Omental fat pad (tissue), 4 donors: ENCODE results near the gene PLN. TPM values are rescaled to one million over a fixed set of nuclear protein-coding genes. Genes with fewer than 3 reads are reported as not detected.

ENCODE experiments used
- ATAC-seq: fragments of 150-250 bp; one replicate; pipeline ENCODE4 v1.9.1; 2016; ENCODE audit warnings: mild to moderate bottlenecking, moderate library complexity; ENCODE audit not compliant: low FRiP score
- DNase-seq: peaks from one replicate; pipeline ENCODE4 v3.0.0-alpha.2; 2019; ENCODE audit warnings: low spot score
- CTCF ChIP-seq, 3 donors: fragments of 450-650 bp; IDR thresholded peaks; one replicate each; pipeline ENCODE4 v1.5.1; 2016 to 2017; ENCODE audit warnings: antibody characterized with exemption in 3 of 3, mild to moderate bottlenecking in 3 of 3, moderate library complexity in 2 of 3
- total RNA-seq, 4 donors: library from RNA; depleted of rRNA; stranded (reverse); fragments of >200 nt; gene quantifications; one replicate each; pipeline ENCODE4 v1.1.0, GENCODE V29; 2016

Gene PLN
- total RNA-seq, 4 donors from 2014 or later, result 3.4 to 41.0 (median 3.8) TPM

GRCh38 chr6:118584911-118585310 lies 36.8 kb downstream of the PLN start:
- no peak for TF ChIP-seq CTCF (IDR thresholded peaks at IDR 0.05)
- no peak for DNase-seq
- ATAC-seq, result no peak

GRCh38 chr6:118586746-118587485 lies 38.8 kb downstream of the PLN start:
- DNase-seq (no peak), ATAC-seq (no peak)
- no peak for TF ChIP-seq CTCF (IDR thresholded peaks at IDR 0.05)

GRCh38 chr6:118588626-118589025 lies 40.5 kb downstream of the PLN start:
- ATAC-seq (no peak), DNase-seq (no peak)
- no peak for TF ChIP-seq CTCF (IDR thresholded peaks at IDR 0.05)

GRCh38 chr6:118589186-118589585 lies 41.1 kb downstream of the PLN start:
- TF ChIP-seq CTCF (IDR thresholded peaks at IDR 0.05), result no peak
- ATAC-seq (no peak), DNase-seq (no peak)

- DNase-seq, result no peak
- no peak for TF ChIP-seq CTCF (IDR thresholded peaks at IDR 0.05)
- no peak for ATAC-seq
Measured at GRCh38 chr6:118589649-118590365, 41.7 kb downstream of the PLN start.

GRCh38 chr6:118591897-118592296 lies 43.8 kb downstream of the PLN start:
- no peak for DNase-seq
- no peak for TF ChIP-seq CTCF (IDR thresholded peaks at IDR 0.05)
- ATAC-seq, result no peak

- no peak for TF ChIP-seq CTCF (IDR thresholded peaks at IDR 0.05)
- ATAC-seq (no peak), DNase-seq (no peak)
Measured at GRCh38 chr6:118594877-118595276, 46.8 kb downstream of the PLN start.
